ENCODE results near the gene PTPRT. TPM values are rescaled to one million over a fixed set of nuclear protein-coding genes. Genes with fewer than 3 reads are reported as not detected.

PTPRT gene
- total RNA-seq, 6 donors from 2014 or later, result 0.20 to 7.1 (median 3.8) TPM

DNA sequence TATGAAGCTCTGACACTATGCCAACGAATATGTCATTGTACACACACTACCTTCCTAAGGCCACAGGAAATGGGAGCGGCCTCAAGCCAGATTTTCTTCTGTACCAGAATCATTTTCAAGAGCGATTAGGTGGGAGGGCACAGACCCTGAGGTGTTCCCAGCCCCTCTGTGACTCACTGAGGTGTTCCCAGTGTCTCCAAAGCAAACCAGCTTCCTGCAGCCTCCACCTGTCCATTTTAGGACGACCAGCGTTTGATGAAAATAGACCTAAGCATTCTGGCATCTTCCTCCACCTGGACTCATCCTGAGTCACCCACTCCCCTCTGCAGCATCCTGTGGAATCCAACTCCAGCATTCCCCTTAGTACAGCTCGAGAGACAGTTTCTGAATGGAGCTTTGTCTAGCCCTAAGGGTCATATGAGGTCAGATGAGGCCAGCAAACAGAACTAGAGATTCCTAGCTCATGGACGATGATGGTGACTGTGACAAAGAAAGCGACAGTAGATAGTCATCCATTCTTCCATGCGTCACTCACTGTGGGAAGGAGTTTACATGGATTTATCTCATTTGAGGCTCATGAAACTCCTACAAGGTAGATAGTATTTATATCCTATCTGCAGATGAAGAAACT, 203.4 kb downstream of the PTPRT start:
- H3K4me3 ChIP-seq, result no peak overlapping the region
- no peak for ATAC-seq (ENCODE audit: low FRiP score in 2 of 2)
- TF ChIP-seq POLR2A (IDR thresholded peaks at IDR 0.05) (no peak), POLR2AphosphoS5 (IDR thresholded peaks at IDR 0.05) (no peak), EP300 (IDR thresholded peaks at IDR 0.05) (no peak)
- TF ChIP-seq, protein P1, sequence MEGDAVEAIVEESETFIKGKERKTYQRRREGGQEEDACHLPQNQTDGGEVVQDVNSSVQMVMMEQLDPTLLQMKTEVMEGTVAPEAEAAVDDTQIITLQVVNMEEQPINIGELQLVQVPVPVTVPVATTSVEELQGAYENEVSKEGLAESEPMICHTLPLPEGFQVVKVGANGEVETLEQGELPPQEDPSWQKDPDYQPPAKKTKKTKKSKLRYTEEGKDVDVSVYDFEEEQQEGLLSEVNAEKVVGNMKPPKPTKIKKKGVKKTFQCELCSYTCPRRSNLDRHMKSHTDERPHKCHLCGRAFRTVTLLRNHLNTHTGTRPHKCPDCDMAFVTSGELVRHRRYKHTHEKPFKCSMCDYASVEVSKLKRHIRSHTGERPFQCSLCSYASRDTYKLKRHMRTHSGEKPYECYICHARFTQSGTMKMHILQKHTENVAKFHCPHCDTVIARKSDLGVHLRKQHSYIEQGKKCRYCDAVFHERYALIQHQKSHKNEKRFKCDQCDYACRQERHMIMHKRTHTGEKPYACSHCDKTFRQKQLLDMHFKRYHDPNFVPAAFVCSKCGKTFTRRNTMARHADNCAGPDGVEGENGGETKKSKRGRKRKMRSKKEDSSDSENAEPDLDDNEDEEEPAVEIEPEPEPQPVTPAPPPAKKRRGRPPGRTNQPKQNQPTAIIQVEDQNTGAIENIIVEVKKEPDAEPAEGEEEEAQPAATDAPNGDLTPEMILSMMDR (IDR thresholded peaks at IDR 0.05), result no peak
- no peaks in the 10 kb centered on the region for H3K9me3 ChIP-seq
- WGBS, 2 donors, result 67 to 73% methylated on average over 9 of the region's 9 CpGs
- no peak for DNase-seq
- no peaks in the 10 kb centered on the region for H3K36me3 ChIP-seq
- no peaks in the 10 kb centered on the region for H3K27me3 ChIP-seq
- H3K4me1 ChIP-seq, result no peaks in the 10 kb centered on the region
- no peak overlapping the region for H3K27ac ChIP-seq

DNA sequence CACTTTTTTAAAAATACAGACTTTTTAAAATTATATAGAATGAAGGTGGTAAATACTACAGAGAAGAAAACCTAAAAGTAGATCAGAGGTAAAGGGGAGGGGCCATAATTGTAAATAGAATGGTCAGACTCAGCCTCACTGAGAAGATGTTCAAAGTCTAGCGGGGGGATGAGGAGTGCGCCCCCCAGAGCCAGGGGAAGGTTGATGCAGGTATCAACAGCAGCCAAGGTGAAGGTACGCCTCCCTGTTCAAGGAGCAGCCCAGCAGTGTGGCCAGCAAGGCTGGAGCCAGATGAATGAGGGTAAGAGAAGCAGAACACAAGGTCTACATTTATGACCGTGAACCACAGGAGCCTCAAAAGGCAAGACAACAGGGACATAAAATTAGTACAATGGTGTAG, 204.1 kb downstream of the PTPRT start:
- no peaks in the 10 kb centered on the region for H3K36me3 ChIP-seq

DNA sequence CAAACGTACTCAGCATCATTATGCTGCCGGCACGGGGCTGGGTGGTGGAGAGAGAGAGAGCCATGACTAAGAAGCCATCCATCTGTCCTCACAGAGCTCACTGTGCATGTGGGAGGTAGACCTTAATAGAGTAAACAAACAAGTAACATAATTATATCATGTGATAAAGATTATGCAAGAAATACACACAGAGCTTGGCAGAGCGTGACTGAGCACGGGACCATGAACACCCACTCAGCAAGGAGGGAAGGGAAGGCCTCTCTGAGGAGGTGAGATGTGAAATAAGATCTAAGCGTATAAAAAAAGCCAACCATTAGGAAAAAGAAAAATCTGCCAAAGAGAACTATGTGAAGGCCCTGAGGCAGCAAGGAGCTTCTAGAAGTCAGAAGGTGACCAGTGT, 207.5 kb downstream of the PTPRT start:
- Histone ChIP-seq H3K36me3 (no peaks in the 10 kb centered on the region), H3K4me1 (no peaks in the 10 kb centered on the region), H3K27me3 (no peaks in the 10 kb centered on the region), H3K4me3 (no peak overlapping the region), H3K9me3 (no peaks in the 10 kb centered on the region), H3K27ac (no peak overlapping the region)
- TF ChIP-seq POLR2AphosphoS5 (IDR thresholded peaks at IDR 0.05) (no peak), EP300 (IDR thresholded peaks at IDR 0.05) (no peak), POLR2A (IDR thresholded peaks at IDR 0.05) (no peak)
- TF ChIP-seq, protein P1 (IDR thresholded peaks at IDR 0.05), result no peak
- WGBS, 2 donors, result 84 to 89% methylated on average over 6 of the region's 6 CpGs
- ATAC-seq (ENCODE audit: low FRiP score in 2 of 2) (no peak), DNase-seq (no peak)

More for the DNA sequence above, 204.1 kb downstream of the PTPRT start:
- no peak overlapping the region for H3K4me3 ChIP-seq
- TF ChIP-seq POLR2AphosphoS5 (IDR thresholded peaks at IDR 0.05) (no peak), POLR2A (IDR thresholded peaks at IDR 0.05) (no peak), EP300 (IDR thresholded peaks at IDR 0.05) (no peak)
- TF ChIP-seq, protein P1 (IDR thresholded peaks at IDR 0.05), result no peak
- H3K27ac ChIP-seq, result no peak overlapping the region
- no peak for DNase-seq
- no peaks in the 10 kb centered on the region for H3K4me1 ChIP-seq
- no peaks in the 10 kb centered on the region for H3K9me3 ChIP-seq
- no peak for ATAC-seq (ENCODE audit: low FRiP score in 2 of 2)
- WGBS, 2 donors, result 81 to 92% methylated on average over 4 of the region's 4 CpGs
- no peaks in the 10 kb centered on the region for H3K27me3 ChIP-seq

DNA sequence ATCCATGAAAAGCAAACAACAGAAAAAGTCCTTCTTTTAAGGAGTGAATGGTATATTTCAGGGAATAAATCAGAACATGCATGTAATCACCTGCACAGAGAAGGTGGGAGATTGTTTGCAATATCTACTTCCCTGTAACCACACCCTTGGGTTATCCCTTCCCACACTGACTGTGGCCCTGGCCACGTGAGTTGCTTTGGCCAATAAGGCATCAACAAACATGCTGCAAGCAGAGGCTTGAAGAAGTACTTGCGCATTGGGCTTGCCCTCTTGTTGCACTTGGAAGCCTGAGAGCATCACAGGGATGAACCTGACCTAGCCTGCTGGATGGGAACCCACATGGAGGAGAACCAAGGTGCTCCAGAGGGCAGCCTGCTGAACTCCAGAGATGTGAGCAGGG, 208.5 kb downstream of the PTPRT start:
- ATAC-seq (ENCODE audit: low FRiP score in 2 of 2) (no peak), DNase-seq (no peak)
- Histone ChIP-seq H3K36me3 (no peaks in the 10 kb centered on the region), H3K9me3 (no peaks in the 10 kb centered on the region), H3K27ac (no peak overlapping the region), H3K4me3 (no peak overlapping the region), H3K27me3 (no peaks in the 10 kb centered on the region), H3K4me1 (no peaks in the 10 kb centered on the region)
- WGBS, 2 donors, result 77 to 88% methylated on average over 2 of the region's 2 CpGs
- TF ChIP-seq POLR2A (IDR thresholded peaks at IDR 0.05) (no peak), POLR2AphosphoS5 (IDR thresholded peaks at IDR 0.05) (no peak), EP300 (IDR thresholded peaks at IDR 0.05) (no peak)
- TF ChIP-seq, protein P1 (IDR thresholded peaks at IDR 0.05), result no peak

DNA sequence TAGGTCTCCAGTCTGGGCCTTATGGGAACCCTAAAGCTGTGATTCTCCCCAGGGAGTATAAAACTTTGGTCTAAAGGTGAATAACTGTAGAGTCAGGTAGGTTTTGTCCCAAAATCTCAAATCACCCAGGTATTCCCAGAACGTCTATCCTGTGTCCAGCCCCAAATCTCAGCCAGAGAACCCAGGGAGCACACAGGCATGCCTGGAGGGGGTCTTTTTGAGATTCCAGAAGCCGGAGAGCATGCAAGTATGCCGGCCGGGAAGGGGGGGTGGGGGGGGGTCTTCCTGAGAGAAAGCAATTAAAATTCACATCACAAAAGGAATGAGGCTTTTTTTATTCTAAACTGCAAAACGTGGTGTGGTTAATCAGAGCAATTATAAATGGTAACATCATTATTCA, 210.0 kb downstream of the PTPRT start:
- no peak overlapping the region for H3K27ac ChIP-seq
- 18 to 19% methylated on average over 5 of the region's 5 CpGs for WGBS, 2 donors

More for the DNA sequence above, 210.0 kb downstream of the PTPRT start:
- ATAC-seq (ENCODE audit: low FRiP score in 2 of 2) (no peak), DNase-seq (no peak)
- no peak overlapping the region for H3K4me3 ChIP-seq
- H3K9me3 ChIP-seq, result no peaks in the 10 kb centered on the region
- no peak for TF ChIP-seq EP300 (IDR thresholded peaks at IDR 0.05)
- no peak for TF ChIP-seq POLR2AphosphoS5 (IDR thresholded peaks at IDR 0.05)
- TF ChIP-seq POLR2A (IDR thresholded peaks at IDR 0.05), result no peak
- TF ChIP-seq, protein P1 (IDR thresholded peaks at IDR 0.05), result no peak
- H3K4me1 ChIP-seq, result no peaks in the 10 kb centered on the region
- no peaks in the 10 kb centered on the region for H3K27me3 ChIP-seq
- H3K36me3 ChIP-seq, result no peaks in the 10 kb centered on the region
